ENCODE results near the gene DCAF15.
A peak's percentile ranks its signal among the peaks of the same experiment; 100 is the strongest.

DCAF15 gene

GRCh38 chr19:13995878-13996765 lies 43.8 kb downstream of the DCAF15 start:
- DNase-seq (ENCODE audit: low read depth), result no peak

GRCh38 chr19:13996928-13997630 lies 44.8 kb downstream of the DCAF15 start:
- DNase-seq (ENCODE audit: low read depth), result no peak

GRCh38 chr19:13997631-13997962 lies 45.3 kb downstream of the DCAF15 start:
- DNase-seq (ENCODE audit: low read depth), result no peak

- DNase-seq (ENCODE audit: low read depth), result no peak
Observed at GRCh38 chr19:13998426-13998825, 46.1 kb downstream of the DCAF15 start.

- DNase-seq (ENCODE audit: low read depth), result no peak
Observed at GRCh38 chr19:13999085-13999484, 46.8 kb downstream of the DCAF15 start.

- no peak for DNase-seq (ENCODE audit: low read depth)
Observed at GRCh38 chr19:14000691-14001375, 48.5 kb downstream of the DCAF15 start.

- DNase-seq (ENCODE audit: low read depth), result no peak
Observed at GRCh38 chr19:14002571-14003250, 50.4 kb downstream of the DCAF15 start.

- DNase-seq (ENCODE audit: low read depth), result no peak
Observed at GRCh38 chr19:14003251-14004055, 51.1 kb downstream of the DCAF15 start.

- DNase-seq (ENCODE audit: low read depth), result no peak
Observed at GRCh38 chr19:14004619-14005348, 52.5 kb downstream of the DCAF15 start.

- DNase-seq (ENCODE audit: low read depth), result peak; percentile 90
Observed at GRCh38 chr19:14005349-14006084, 53.2 kb downstream of the DCAF15 start.

- peak; percentile 100 for DNase-seq (ENCODE audit: low read depth)
Observed at GRCh38 chr19:14006085-14006765, 53.9 kb downstream of the DCAF15 start, which contains the start of gene RFX1. Gene RFX1, minus strand, starts transcription at chr19:14006320. Its CDS starts 12,477 bp downstream, at chr19:13993843.

GRCh38 chr19:14006766-14007562 lies 54.7 kb downstream of the DCAF15 start:
- no peak for DNase-seq (ENCODE audit: low read depth)

Measured in stimulated activated CD8-positive, alpha-beta memory T cell treated with anti-CD3 and anti-CD28 coated beads, Interleukin-12 subunit alpha, Interleukin-12 subunit beta, amount 100 ng/mL, for 1 hour (primary cell).